ENCODE measurements around the gene PCNX2. TPM values are rescaled to one million over a fixed set of nuclear protein-coding genes. Genes with fewer than 3 reads are reported as not detected.

PCNX2 gene
- total RNA-seq, 1 donor from 2014 or later, result 18.4 TPM

GRCh38 chr1:232993555-232993954 lies 302.0 kb downstream of the PCNX2 start:
- H3K36me3 Mint-ChIP-seq, result peaks cover 35% of the 10 kb centered on the region
- no peak overlapping the region for H3K27ac Mint-ChIP-seq
- no peak overlapping the region for H3K4me3 Mint-ChIP-seq
- H3K27me3 Mint-ChIP-seq, result no peaks in the 10 kb centered on the region
- H3K9me3 Mint-ChIP-seq, result peaks cover 13% of the 10 kb centered on the region
- peaks cover 7% of the 10 kb centered on the region for H3K4me1 Mint-ChIP-seq (ENCODE audit: unreplicated experiment)
- TF ChIP-seq CTCF (conservative IDR thresholded peaks at IDR 0.05), result no peak
- DNase-seq (ENCODE audit: extremely low spot score, unreplicated experiment), result no peak

GRCh38 chr1:232992227-232992626 lies 303.3 kb downstream of the PCNX2 start:
- peaks cover 10% of the 10 kb centered on the region for H3K4me1 Mint-ChIP-seq (ENCODE audit: unreplicated experiment)
- no peak overlapping the region for H3K27ac Mint-ChIP-seq
- no peak overlapping the region for H3K4me3 Mint-ChIP-seq
- peaks cover 24% of the 10 kb centered on the region for H3K36me3 Mint-ChIP-seq
- DNase-seq (ENCODE audit: extremely low spot score, unreplicated experiment), result no peak
- peaks cover 13% of the 10 kb centered on the region for H3K9me3 Mint-ChIP-seq
- TF ChIP-seq CTCF (conservative IDR thresholded peaks at IDR 0.05), result no peak
- H3K27me3 Mint-ChIP-seq, result no peaks in the 10 kb centered on the region

- peaks cover 13% of the 10 kb centered on the region for H3K9me3 Mint-ChIP-seq
- no peak overlapping the region for H3K4me3 Mint-ChIP-seq
- DNase-seq (ENCODE audit: extremely low spot score, unreplicated experiment), result no peak
- H3K27ac Mint-ChIP-seq, result no peak overlapping the region
- no peaks in the 10 kb centered on the region for H3K27me3 Mint-ChIP-seq
- H3K4me1 Mint-ChIP-seq (ENCODE audit: unreplicated experiment), result peaks cover 6% of the 10 kb centered on the region
- no peak for TF ChIP-seq CTCF (conservative IDR thresholded peaks at IDR 0.05)
- peaks cover 18% of the 10 kb centered on the region for H3K36me3 Mint-ChIP-seq
Observed at GRCh38 chr1:232991238-232991637, 304.3 kb downstream of the PCNX2 start.

- Mint-ChIP-seq H3K4me1 (ENCODE audit: unreplicated experiment) (peaks cover 6% of the 10 kb centered on the region), H3K4me3 (no peak overlapping the region), H3K9me3 (peaks cover 13% of the 10 kb centered on the region), H3K27ac (no peak overlapping the region), H3K27me3 (no peaks in the 10 kb centered on the region), H3K36me3 (peaks cover 18% of the 10 kb centered on the region)
- TF ChIP-seq CTCF (conservative IDR thresholded peaks at IDR 0.05), result no peak
- DNase-seq (ENCODE audit: extremely low spot score, unreplicated experiment), result no peak
Observed at GRCh38 chr1:232990176-232991128, 305.1 kb downstream of the PCNX2 start.

GRCh38 chr1:232988572-232989040 lies 306.9 kb downstream of the PCNX2 start:
- Mint-ChIP-seq H3K36me3 (peaks cover 13% of the 10 kb centered on the region), H3K4me1 (ENCODE audit: unreplicated experiment) (peaks cover 6% of the 10 kb centered on the region), H3K27ac (peak overlapping the region; percentile 50), H3K9me3 (peaks cover 7% of the 10 kb centered on the region), H3K4me3 (no peak overlapping the region), H3K27me3 (no peaks in the 10 kb centered on the region)
- TF ChIP-seq CTCF (conservative IDR thresholded peaks at IDR 0.05), result no peak
- no peak for DNase-seq (ENCODE audit: extremely low spot score, unreplicated experiment)

All from type B pancreatic cell (in vitro differentiated cells).